OCI-LY7 (cell line): ENCODE results near the gene NIF3L1. TPM values are rescaled to one million over a fixed set of nuclear protein-coding genes. Genes with fewer than 3 reads are reported as not detected.
A peak's percentile ranks its signal among the peaks of the same experiment; 100 is the strongest.

ENCODE experiments used
- BruUV-seq: library from RNA; stranded (reverse); fragments of 400-500 nt; replicated peaks from 2 replicates; lab custom pipeline; 2021; lab: Mats Ljungman, UMichigan
- CTCF ChIA-PET: fragments of 300-600 bp; sonication (Branson Sonifier 250); formaldehyde crosslinking; loops from one replicate; lab custom pipeline; 2022; ENCODE audit warnings: antibody characterized with exemption; ENCODE audit not compliant: unreplicated experiment; lab: Charles Lee
- POLR2A ChIA-PET: fragments of 300-600 bp; sonication (Branson Sonifier 250); formaldehyde crosslinking; loops from one replicate; lab custom pipeline; 2022; ENCODE audit warnings: antibody characterized with exemption; lab: Charles Lee
- DNase-seq: peaks from one replicate; pipeline ENCODE4 v3.0.0-alpha.2; 2015; ENCODE audit warnings: low spot score
- H2AFZ ChIP-seq: fragments of 200-600 bp; sonication (generic), shearing (Covaris generic); 2 replicates; pipeline ENCODE4 v1.6.1; 2014; ENCODE audit warnings: mild to moderate bottlenecking, antibody characterized with exemption, low read length, moderate library complexity
- H3K27ac ChIP-seq: fragments of 200-600 bp; sonication (generic); 2 replicates; pipeline ENCODE4 v1.5.1; 2014; ENCODE audit warnings: mixed run types, low read depth, mild to moderate bottlenecking, moderate library complexity, low read length, inconsistent platforms; ENCODE audit not compliant: poor library complexity, severe bottlenecking
- H3K36me3 ChIP-seq: fragments of 200-600 bp; sonication (generic); 2 replicates; pipeline ENCODE4 v1.6.1; 2014; ENCODE audit warnings: mild to moderate bottlenecking, antibody characterized with exemption, low read length, moderate library complexity, mixed read lengths; ENCODE audit not compliant: insufficient read depth
- H3K4me1 ChIP-seq: fragments of 200-600 bp; sonication (generic); 2 replicates; pipeline ENCODE4 v1.5.1; 2014; ENCODE audit warnings: mild to moderate bottlenecking, low read length; ENCODE audit not compliant: insufficient read depth, poor library complexity, severe bottlenecking
- H3K4me2 ChIP-seq: fragments of 200-600 bp; sonication (generic); 2 replicates; pipeline ENCODE4 v1.6.1; 2014; ENCODE audit warnings: mild to moderate bottlenecking, low read length
- H3K4me3 ChIP-seq: fragments of 200-600 bp; sonication (generic); 2 replicates; pipeline ENCODE4 v1.5.1; 2014; ENCODE audit warnings: mild to moderate bottlenecking, low read depth, low read length; ENCODE audit not compliant: poor library complexity, severe bottlenecking
- H3K79me2 ChIP-seq: fragments of 200-600 bp; sonication (generic); 2 replicates; pipeline ENCODE4 v1.6.1; 2016; ENCODE audit warnings: low read depth, mild to moderate bottlenecking, low read length, moderate library complexity, mixed read lengths; ENCODE audit not compliant: insufficient read depth
- H3K9me2 ChIP-seq: fragments of 200-600 bp; sonication (generic); 2 replicates; pipeline ENCODE4 v1.6.1; 2016; ENCODE audit warnings: mild to moderate bottlenecking, low read length, mixed read lengths; ENCODE audit not compliant: insufficient read depth
- H3K9me3 ChIP-seq: fragments of 200-600 bp; sonication (generic); 2 replicates; pipeline ENCODE4 v1.6.1; 2014; ENCODE audit warnings: mild to moderate bottlenecking, mixed run types, low read length, mixed read lengths
- H4K20me1 ChIP-seq: fragments of 200-600 bp; sonication (generic); 2 replicates; pipeline ENCODE4 v1.6.1; 2014; ENCODE audit warnings: mild to moderate bottlenecking, antibody characterized with exemption, low read length, moderate library complexity, mixed read lengths; ENCODE audit not compliant: insufficient read depth
- CTCF ChIP-seq: fragments of 200-600 bp; sonication (generic); conservative IDR thresholded peaks from 2 replicates; pipeline ENCODE4 v1.5.1; 2014; ENCODE audit warnings: mild to moderate bottlenecking, antibody characterized with exemption, low read length, moderate library complexity, mixed read lengths
- EZH2phosphoT487 ChIP-seq: fragments of 200-600 bp; sonication (generic); IDR thresholded peaks from 2 replicates; pipeline ENCODE4 v1.6.1; 2018; ENCODE audit warnings: low read depth, borderline replicate concordance, mild to moderate bottlenecking, mixed run types, antibody characterized with exemption, low read length, moderate library complexity, mixed read lengths
- intact Hi-C: fragments of 100-400 bp; cut with micrococcal nuclease; formaldehyde crosslinking; loops from one replicate; pipeline ENCODE4 v1.10.0; 2022; ENCODE audit not compliant: unreplicated experiment
- total RNA-seq, 2 experiments: library from RNA; depleted of rRNA in 1 of 2; stranded (reverse); fragments of >200 nt in 1 of 2; shearing (Covaris generic) in 1 of 2; gene quantifications; 2 replicates each; pipeline ENCODE4 v1.2.3, GENCODE V29; 2014 to 2022

NIF3L1 gene
- total RNA-seq, 2 experiments from 2014 or later = 60.4 to 68.4 TPM

GRCh38 chr2:200871151-200871550 is 18.0 kb upstream of the NIF3L1 start:
- H3K27ac ChIP-seq = peak overlapping the region; percentile 18
- no peaks in the 10 kb centered on the region for H4K20me1 ChIP-seq
- no peak for DNase-seq
- no peak overlapping the region for H3K4me2 ChIP-seq
- H3K4me1 ChIP-seq = peaks cover 8% of the 10 kb centered on the region
- BruUV-seq = no TSS peak
- CTCF ChIA-PET = no interaction called here
- no peak overlapping the region for H2AFZ ChIP-seq
- H3K4me3 ChIP-seq = no peak overlapping the region
- TF ChIP-seq EZH2phosphoT487 (no peak), CTCF (no peak)
- no peaks in the 10 kb centered on the region for H3K9me3 ChIP-seq
- peaks cover 66% of the 10 kb centered on the region for H3K36me3 ChIP-seq
- intact Hi-C loops = no loop called here
- no peaks in the 10 kb centered on the region for H3K9me2 ChIP-seq
- POLR2A ChIA-PET = interaction anchor here (1.4 to 1.9 kb wide), 2 partner anchors 18 to 44 kb away, joined by 5 to 7 read pairs; partner anchors contain the start of genes NIF3L1 and PPIL3
- H3K79me2 ChIP-seq = no peaks in the 10 kb centered on the region

GRCh38 chr2:200873560-200873959 is 15.6 kb upstream of the NIF3L1 start:
- no peak overlapping the region for H2AFZ ChIP-seq
- DNase-seq = no peak
- H3K36me3 ChIP-seq = peaks cover 87% of the 10 kb centered on the region
- intact Hi-C loops = no loop called here
- no peaks in the 10 kb centered on the region for H4K20me1 ChIP-seq
- peaks cover 6% of the 10 kb centered on the region for H3K4me1 ChIP-seq
- BruUV-seq = no TSS peak
- POLR2A ChIA-PET = no interaction called here
- CTCF ChIA-PET = no interaction called here
- H3K9me2 ChIP-seq = no peaks in the 10 kb centered on the region
- no peaks in the 10 kb centered on the region for H3K9me3 ChIP-seq
- no peak overlapping the region for H3K4me2 ChIP-seq
- H3K27ac ChIP-seq = no peak overlapping the region
- H3K4me3 ChIP-seq = no peak overlapping the region
- TF ChIP-seq CTCF (no peak), EZH2phosphoT487 (no peak)
- H3K79me2 ChIP-seq = no peaks in the 10 kb centered on the region

GRCh38 chr2:200877443-200877842 is 11.7 kb upstream of the NIF3L1 start:
- H3K79me2 ChIP-seq = no peaks in the 10 kb centered on the region
- H3K4me2 ChIP-seq = no peak overlapping the region
- H3K36me3 ChIP-seq = peaks cover 96% of the 10 kb centered on the region
- H4K20me1 ChIP-seq = no peaks in the 10 kb centered on the region
- H3K9me3 ChIP-seq = no peaks in the 10 kb centered on the region
- DNase-seq = no peak
- BruUV-seq = no TSS peak
- TF ChIP-seq EZH2phosphoT487 (no peak), CTCF (no peak)
- ChIA-PET POLR2A (interaction anchor here (0.7 to 1.6 kb wide), 6 partner anchors 8 to 799 kb away, joined by 3 to 10 read pairs (median 4); partner anchors contain the start of gene CLK1), CTCF (no interaction called here)
- intact Hi-C loops = no loop called here
- H2AFZ ChIP-seq = no peak overlapping the region
- no peaks in the 10 kb centered on the region for H3K9me2 ChIP-seq
- H3K27ac ChIP-seq = no peak overlapping the region
- H3K4me1 ChIP-seq = no peaks in the 10 kb centered on the region
- no peak overlapping the region for H3K4me3 ChIP-seq
